HG03460 (cell line): Measurements from ENCODE around the gene ZNF805.
"Not testable (repeated sequence)": the region's sequence is repeated elsewhere in the genome, so short reads cannot be mapped to it uniquely, and the experiment has no call there.

Experiments used
- ATAC-seq: cut with Tn5 transposase; IDR thresholded peaks from one replicate; pipeline ENCODE4 v1.9.1; 2021; ENCODE audit not compliant: unreplicated experiment

ZNF805 gene

GRCh38 chr19:57267291-57267690 lies 26.9 kb downstream of the ZNF805 start:
- no peak for ATAC-seq

- no peak for ATAC-seq
Observed at GRCh38 chr19:57269515-57270250, 29.3 kb downstream of the ZNF805 start.

- ATAC-seq, result no peak
Observed at GRCh38 chr19:57271280-57271679, 30.8 kb downstream of the ZNF805 start.

- ATAC-seq, result no peak
Observed at GRCh38 chr19:57273014-57273413, 32.6 kb downstream of the ZNF805 start.

GRCh38 chr19:57276430-57276829 lies 36.0 kb downstream of the ZNF805 start:
- ATAC-seq, result no peak

- not testable (repeated sequence) for ATAC-seq
Observed at GRCh38 chr19:57278481-57278880, 38.0 kb downstream of the ZNF805 start.

- ATAC-seq, result peak; percentile 59
Observed at GRCh38 chr19:57279418-57280164, 39.2 kb downstream of the ZNF805 start.

- ATAC-seq, result peak; percentile 79
Observed at GRCh38 chr19:57280165-57280961, 39.9 kb downstream of the ZNF805 start, which contains the start of gene ZNF460. Gene ZNF460, plus strand, starts transcription at chr19:57280485. Its CDS starts 322 bp downstream, at chr19:57280807.

- no peak for ATAC-seq
Observed at GRCh38 chr19:57280962-57281400, 40.5 kb downstream of the ZNF805 start.

- no peak for ATAC-seq
Observed at GRCh38 chr19:57282011-57282643, 41.7 kb downstream of the ZNF805 start.

GRCh38 chr19:57288373-57288772 lies 47.9 kb downstream of the ZNF805 start:
- ATAC-seq, result no peak

GRCh38 chr19:57290970-57291369 lies 50.5 kb downstream of the ZNF805 start:
- ATAC-seq, result no peak

GRCh38 chr19:57292547-57292946 lies 52.1 kb downstream of the ZNF805 start:
- ATAC-seq, result no peak

GRCh38 chr19:57293719-57294118 lies 53.3 kb downstream of the ZNF805 start:
- no peak for ATAC-seq

- ATAC-seq, result no peak
Observed at GRCh38 chr19:57302020-57302465, 61.6 kb downstream of the ZNF805 start.

GRCh38 chr19:57302727-57303401 lies 62.4 kb downstream of the ZNF805 start:
- ATAC-seq, result no peak
